Mammary epithelial cell (primary cell): ENCODE results near the gene IFFO2.

Source experiments
- EZH2 ChIP-seq: IDR thresholded peaks from 2 replicates; pipeline ENCODE4 v1.6.1; 2012; ENCODE audit warnings: low read length, inconsistent platforms, borderline replicate concordance
- TF ChIP-seq, protein P1 (sequence below), 2 donors: IDR thresholded peaks in 1 of 2; conservative IDR thresholded peaks in 1 of 2; 2 replicates each; pipeline ENCODE4 v1.5.1; 2011 to 2012; ENCODE audit warnings: inconsistent platforms in 2 of 2, low read length in 2 of 2, mild to moderate bottlenecking in 2 of 2, control low read depth in 1 of 2, low read depth in 1 of 2; ENCODE audit not compliant: insufficient read depth in 1 of 2; ENCODE audit errors: extremely low read depth in 1 of 2

DNA sequence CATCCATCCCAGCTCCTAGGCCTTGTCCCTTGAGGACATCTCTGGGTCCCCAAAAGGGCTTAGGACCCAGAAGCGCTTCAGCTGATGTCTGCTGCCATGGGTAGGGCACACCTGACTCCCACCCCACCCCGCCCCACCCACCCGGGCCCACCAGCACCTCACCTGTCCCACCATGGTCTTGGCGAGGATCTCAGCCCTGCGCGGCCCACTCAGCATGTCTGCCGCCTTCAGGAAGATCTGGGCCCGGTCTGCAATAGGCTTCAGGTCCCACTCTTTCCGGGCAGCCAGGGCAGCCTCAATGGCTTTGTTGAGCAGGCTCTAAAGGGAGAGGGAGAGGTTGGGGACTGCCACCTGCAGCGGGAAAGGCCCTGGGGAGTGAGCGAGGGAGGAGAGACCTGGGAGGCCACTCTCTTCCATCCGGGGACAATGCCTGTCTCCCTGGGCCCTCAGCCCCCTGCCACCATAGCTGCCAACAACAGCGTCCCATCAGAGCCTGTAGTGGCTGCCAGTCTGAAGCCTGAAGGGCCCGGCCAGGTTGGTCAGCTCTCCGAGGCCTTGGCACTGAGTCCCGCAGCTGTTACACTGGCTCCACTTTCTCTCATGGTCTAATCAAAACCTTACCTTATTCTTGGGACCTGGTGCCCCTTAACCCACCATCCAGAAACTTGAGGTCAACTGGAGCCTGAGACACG lies 71.0 kb downstream of the IFFO2 start:
- TF ChIP-seq, protein P1, sequence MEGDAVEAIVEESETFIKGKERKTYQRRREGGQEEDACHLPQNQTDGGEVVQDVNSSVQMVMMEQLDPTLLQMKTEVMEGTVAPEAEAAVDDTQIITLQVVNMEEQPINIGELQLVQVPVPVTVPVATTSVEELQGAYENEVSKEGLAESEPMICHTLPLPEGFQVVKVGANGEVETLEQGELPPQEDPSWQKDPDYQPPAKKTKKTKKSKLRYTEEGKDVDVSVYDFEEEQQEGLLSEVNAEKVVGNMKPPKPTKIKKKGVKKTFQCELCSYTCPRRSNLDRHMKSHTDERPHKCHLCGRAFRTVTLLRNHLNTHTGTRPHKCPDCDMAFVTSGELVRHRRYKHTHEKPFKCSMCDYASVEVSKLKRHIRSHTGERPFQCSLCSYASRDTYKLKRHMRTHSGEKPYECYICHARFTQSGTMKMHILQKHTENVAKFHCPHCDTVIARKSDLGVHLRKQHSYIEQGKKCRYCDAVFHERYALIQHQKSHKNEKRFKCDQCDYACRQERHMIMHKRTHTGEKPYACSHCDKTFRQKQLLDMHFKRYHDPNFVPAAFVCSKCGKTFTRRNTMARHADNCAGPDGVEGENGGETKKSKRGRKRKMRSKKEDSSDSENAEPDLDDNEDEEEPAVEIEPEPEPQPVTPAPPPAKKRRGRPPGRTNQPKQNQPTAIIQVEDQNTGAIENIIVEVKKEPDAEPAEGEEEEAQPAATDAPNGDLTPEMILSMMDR (conservative IDR thresholded peaks at IDR 0.05 in 1 of 2, IDR thresholded peaks at IDR 0.05 in 1 of 2; ENCODE audit: extremely low read depth in 1 of 2, insufficient read depth in 1 of 2, low read depth in 1 of 2, low read length in 2 of 2), result no peak
- TF ChIP-seq EZH2, result no peak
